ENCODE measurements around the gene CFAP20DC. TPM values are rescaled to one million over a fixed set of nuclear protein-coding genes. Genes with fewer than 3 reads are reported as not detected.
"Not testable (repeated sequence)": the region's sequence is repeated elsewhere in the genome, so short reads cannot be mapped to it uniquely, and the experiment has no call there.

The CFAP20DC gene
- total and polyA plus RNA-seq, 7 donors = 0.03 TPM; not detected in 4

- intact Hi-C loops (cut with DNase I) = no loop called here
- Histone ChIP-seq H3K4me1 (no peaks in the 10 kb centered on the region), H3K9me3 (no peaks in the 10 kb centered on the region), H3K27ac (no peak overlapping the region), H3K36me3 (ENCODE audit: insufficient read depth in 1 of 2, low read depth in 1 of 2) (no peaks in the 10 kb centered on the region), H3K4me3 (no peak overlapping the region), H3K27me3 (ENCODE audit: insufficient read depth in 3 of 3, low read length in 2 of 3) (no peaks in the 10 kb centered on the region)
- TF ChIP-seq, protein P1, sequence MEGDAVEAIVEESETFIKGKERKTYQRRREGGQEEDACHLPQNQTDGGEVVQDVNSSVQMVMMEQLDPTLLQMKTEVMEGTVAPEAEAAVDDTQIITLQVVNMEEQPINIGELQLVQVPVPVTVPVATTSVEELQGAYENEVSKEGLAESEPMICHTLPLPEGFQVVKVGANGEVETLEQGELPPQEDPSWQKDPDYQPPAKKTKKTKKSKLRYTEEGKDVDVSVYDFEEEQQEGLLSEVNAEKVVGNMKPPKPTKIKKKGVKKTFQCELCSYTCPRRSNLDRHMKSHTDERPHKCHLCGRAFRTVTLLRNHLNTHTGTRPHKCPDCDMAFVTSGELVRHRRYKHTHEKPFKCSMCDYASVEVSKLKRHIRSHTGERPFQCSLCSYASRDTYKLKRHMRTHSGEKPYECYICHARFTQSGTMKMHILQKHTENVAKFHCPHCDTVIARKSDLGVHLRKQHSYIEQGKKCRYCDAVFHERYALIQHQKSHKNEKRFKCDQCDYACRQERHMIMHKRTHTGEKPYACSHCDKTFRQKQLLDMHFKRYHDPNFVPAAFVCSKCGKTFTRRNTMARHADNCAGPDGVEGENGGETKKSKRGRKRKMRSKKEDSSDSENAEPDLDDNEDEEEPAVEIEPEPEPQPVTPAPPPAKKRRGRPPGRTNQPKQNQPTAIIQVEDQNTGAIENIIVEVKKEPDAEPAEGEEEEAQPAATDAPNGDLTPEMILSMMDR (IDR thresholded peaks at IDR 0.05) = no peak
- 56 to 62% (median 59%) methylated on average over 4 of the region's 4 CpGs for WGBS, 3 donors
- DNase-seq (no peak), ATAC-seq (no peak)
Measured at GRCh38 chr3:58829321-58830000, 220.4 kb downstream of the CFAP20DC start.

DNA sequence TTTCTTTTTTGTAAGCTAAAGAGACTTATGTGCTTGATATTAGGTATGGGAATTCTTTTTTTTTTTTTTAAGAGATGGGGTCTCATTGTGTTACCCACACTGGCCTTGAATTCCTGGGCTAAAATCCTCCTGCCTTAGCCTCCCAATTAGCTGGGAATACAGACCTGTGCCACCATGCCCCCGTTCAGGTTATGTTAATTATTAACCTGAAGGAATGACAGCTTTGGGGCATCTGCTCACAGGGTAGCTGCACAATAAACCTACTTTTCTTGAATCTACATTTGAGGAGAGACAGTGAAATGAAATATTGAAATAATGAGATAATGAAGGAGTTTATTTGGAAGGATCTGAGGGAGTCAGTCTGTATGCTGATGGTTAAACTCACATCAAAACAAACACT, 225.0 kb downstream of the CFAP20DC start:
- H3K9me3 ChIP-seq = no peaks in the 10 kb centered on the region
- no peak overlapping the region for H3K27ac ChIP-seq
- no peak overlapping the region for H3K4me3 ChIP-seq
- ATAC-seq = no peak
- WGBS, 3 donors = 83 to 91% (median 87%) methylated on average over 1 of the region's 1 CpG
- no peaks in the 10 kb centered on the region for H3K36me3 ChIP-seq (ENCODE audit: insufficient read depth in 1 of 2, low read depth in 1 of 2)
- H3K4me1 ChIP-seq = no peaks in the 10 kb centered on the region
- intact Hi-C loops (cut with DNase I) = no loop called here
- TF ChIP-seq, protein P1 (IDR thresholded peaks at IDR 0.05) = no peak
- DNase-seq = no peak
- H3K27me3 ChIP-seq (ENCODE audit: insufficient read depth in 3 of 3, low read length in 2 of 3) = no peaks in the 10 kb centered on the region

DNA sequence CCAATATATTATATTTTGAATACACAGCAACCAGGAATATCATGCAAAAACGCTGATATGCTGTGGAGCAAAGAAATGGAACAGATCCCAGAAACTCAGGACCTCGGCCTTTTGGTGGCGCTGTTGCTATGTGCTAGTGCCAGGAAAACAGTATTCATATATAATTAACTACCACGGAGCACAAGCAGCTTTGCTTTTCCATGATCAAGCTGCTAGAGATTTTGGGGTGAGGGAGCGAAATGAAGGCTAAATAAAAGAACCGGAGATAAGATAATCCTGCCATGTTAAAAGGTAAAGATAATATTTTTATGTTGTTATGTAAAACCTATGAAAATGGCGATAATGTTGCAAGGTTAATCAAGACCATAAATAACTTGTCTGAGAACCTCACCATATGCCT, 225.5 kb downstream of the CFAP20DC start:
- TF ChIP-seq, protein P1 (IDR thresholded peaks at IDR 0.05) = peak; percentile 22
- H3K9me3 ChIP-seq = no peaks in the 10 kb centered on the region
- H3K27ac ChIP-seq = no peak overlapping the region
- DNase-seq (no peak), ATAC-seq (no peak)
- no peak overlapping the region for H3K4me3 ChIP-seq
- WGBS, 3 donors = 25 to 28% (median 28%) methylated on average over 7 of the region's 7 CpGs
- H3K4me1 ChIP-seq = no peaks in the 10 kb centered on the region
- H3K36me3 ChIP-seq (ENCODE audit: insufficient read depth in 1 of 2, low read depth in 1 of 2) = no peaks in the 10 kb centered on the region
- H3K27me3 ChIP-seq (ENCODE audit: insufficient read depth in 3 of 3, low read length in 2 of 3) = no peaks in the 10 kb centered on the region
- intact Hi-C loops (cut with DNase I) = no loop called here

DNA sequence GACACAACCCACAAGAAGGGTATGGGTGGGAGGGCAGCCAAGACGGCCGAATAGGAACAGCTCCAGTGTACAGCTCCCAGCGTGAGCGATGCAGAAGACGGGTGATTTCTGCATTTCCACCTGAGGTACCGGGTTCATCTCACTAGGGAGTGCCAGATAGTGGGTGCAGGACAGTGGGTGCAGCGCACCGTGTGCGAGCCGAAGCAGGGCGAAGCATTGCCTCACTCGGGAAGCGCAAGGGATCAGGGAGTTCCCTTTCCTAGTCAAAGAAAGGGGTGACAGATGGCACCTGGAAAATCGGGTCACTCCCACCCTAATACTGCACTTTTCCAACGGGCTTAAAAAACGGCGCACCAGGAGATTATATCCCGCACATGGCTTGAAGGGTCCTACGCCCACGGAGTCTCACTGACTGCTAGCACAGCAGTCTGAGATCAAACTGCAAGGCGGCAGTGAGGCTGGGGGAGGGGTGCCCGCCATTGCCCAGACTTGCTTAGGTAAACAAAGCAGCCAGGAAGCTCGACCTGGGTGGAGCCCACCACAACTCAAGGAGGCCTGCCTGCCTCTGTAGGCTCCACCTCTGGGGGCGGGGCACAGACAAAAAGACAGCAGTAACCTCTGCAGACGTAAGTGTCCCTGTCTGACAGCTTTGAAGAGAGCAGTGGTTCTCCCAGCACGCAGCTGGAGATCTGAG, 243.1 kb downstream of the CFAP20DC start:
- H3K27ac ChIP-seq; H3K9me3 ChIP-seq; DNase-seq; H3K36me3 ChIP-seq (ENCODE audit: insufficient read depth in 1 of 2, low read depth in 1 of 2); ATAC-seq; H3K4me1 ChIP-seq; H3K27me3 ChIP-seq (ENCODE audit: insufficient read depth in 3 of 3, low read length in 2 of 3); H3K4me3 ChIP-seq; intact Hi-C loops (cut with DNase I): not testable (repeated sequence)
- 90 to 93% (median 92%) methylated on average over 23 to 25 of the region's 26 CpGs for WGBS, 3 donors

DNA sequence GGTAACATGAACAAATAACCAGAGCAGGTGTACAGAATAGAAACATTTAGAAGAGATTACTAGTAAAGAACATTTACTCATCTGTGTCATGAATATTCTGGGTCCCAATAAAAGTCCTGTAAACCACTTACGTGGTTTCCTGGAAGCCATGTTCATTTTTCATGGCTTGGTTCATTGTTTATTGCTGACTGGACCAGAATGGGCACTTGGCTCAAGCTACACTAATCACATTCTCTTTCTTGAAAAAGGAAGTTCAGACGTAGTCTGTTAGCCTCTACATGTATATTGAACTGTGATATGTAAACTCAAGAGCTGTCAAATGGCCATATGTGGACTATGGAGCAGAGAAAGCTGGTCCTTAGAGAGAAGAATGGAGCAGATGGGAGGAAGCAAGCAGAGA, 244.9 kb downstream of the CFAP20DC start:
- DNase-seq (no peak), ATAC-seq (no peak)
- Histone ChIP-seq H3K4me1 (no peaks in the 10 kb centered on the region), H3K4me3 (no peak overlapping the region), H3K36me3 (ENCODE audit: insufficient read depth in 1 of 2, low read depth in 1 of 2) (no peaks in the 10 kb centered on the region), H3K27ac (no peak overlapping the region), H3K27me3 (ENCODE audit: insufficient read depth in 3 of 3, low read length in 2 of 3) (peaks cover 0 to 2% (median 0%) of the 10 kb centered on the region in 3 donors), H3K9me3 (no peaks in the 10 kb centered on the region)
- TF ChIP-seq, protein P1 (IDR thresholded peaks at IDR 0.05) = no peak
- 80 to 88% (median 82%) methylated on average over 2 of the region's 2 CpGs for WGBS, 3 donors
- intact Hi-C loops (cut with DNase I) = no loop called here
